ENCODE data around the gene FAM162A.

Gene FAM162A

DNA sequence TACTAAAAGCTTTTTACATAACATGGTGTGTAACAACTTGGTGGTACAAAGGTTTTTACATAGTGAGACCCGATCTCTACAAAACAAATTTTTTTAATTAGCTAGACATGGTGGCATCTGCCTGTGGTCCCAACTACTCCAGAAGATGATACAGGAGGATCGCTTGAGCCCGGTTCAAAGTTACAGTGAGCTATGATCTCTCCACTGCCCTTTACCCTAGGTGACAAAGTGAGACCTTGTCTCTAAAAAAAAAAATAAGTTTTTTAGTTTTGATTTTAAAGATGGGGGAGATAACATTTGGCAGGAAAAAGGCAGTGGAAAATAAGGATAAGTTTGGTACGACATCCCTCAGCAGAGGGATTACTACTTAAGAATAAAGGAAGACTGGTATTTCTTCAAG, 5.9 kb downstream of the FAM162A start:
- no peaks in the 10 kb centered on the region for H3K9me3 Mint-ChIP-seq
- no peak overlapping the region for H3K27ac Mint-ChIP-seq
- TF ChIP-seq, protein P1, sequence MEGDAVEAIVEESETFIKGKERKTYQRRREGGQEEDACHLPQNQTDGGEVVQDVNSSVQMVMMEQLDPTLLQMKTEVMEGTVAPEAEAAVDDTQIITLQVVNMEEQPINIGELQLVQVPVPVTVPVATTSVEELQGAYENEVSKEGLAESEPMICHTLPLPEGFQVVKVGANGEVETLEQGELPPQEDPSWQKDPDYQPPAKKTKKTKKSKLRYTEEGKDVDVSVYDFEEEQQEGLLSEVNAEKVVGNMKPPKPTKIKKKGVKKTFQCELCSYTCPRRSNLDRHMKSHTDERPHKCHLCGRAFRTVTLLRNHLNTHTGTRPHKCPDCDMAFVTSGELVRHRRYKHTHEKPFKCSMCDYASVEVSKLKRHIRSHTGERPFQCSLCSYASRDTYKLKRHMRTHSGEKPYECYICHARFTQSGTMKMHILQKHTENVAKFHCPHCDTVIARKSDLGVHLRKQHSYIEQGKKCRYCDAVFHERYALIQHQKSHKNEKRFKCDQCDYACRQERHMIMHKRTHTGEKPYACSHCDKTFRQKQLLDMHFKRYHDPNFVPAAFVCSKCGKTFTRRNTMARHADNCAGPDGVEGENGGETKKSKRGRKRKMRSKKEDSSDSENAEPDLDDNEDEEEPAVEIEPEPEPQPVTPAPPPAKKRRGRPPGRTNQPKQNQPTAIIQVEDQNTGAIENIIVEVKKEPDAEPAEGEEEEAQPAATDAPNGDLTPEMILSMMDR (IDR thresholded peaks at IDR 0.05; ENCODE audit: unreplicated experiment in 3 of 3): no peak
- H3K27me3 Mint-ChIP-seq (ENCODE audit: low read depth): no peaks in the 10 kb centered on the region
- H3K4me3 Mint-ChIP-seq: no peak overlapping the region
- peaks cover under 1% of the 10 kb centered on the region for H3K4me1 Mint-ChIP-seq
- H3K36me3 Mint-ChIP-seq (ENCODE audit: low read depth): no peaks in the 10 kb centered on the region

DNA sequence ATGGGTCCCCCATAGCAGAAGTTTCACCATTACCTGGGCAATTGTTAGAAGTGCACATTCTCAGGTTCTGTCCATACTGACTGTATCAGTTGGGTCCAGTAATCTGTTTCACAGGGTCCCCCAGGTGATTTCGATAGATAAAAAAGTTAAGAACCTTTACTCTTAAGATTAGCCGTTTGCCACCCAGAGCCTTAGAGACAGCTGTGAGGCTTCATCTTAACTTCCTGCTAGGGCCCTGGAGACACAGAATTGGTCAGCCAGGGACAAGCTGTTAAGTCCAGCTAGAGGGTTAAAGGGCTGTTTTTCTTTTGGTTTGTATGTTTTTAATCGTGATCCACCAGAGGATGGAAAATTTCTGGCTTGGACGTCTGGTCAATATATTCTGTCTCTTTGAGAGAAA, 6.7 kb downstream of the FAM162A start:
- H3K36me3 Mint-ChIP-seq (ENCODE audit: low read depth): no peaks in the 10 kb centered on the region
- TF ChIP-seq, protein P1 (IDR thresholded peaks at IDR 0.05; ENCODE audit: unreplicated experiment in 3 of 3): no peak
- no peaks in the 10 kb centered on the region for H3K4me1 Mint-ChIP-seq
- H3K9me3 Mint-ChIP-seq: no peaks in the 10 kb centered on the region
- no peak overlapping the region for H3K27ac Mint-ChIP-seq
- H3K27me3 Mint-ChIP-seq (ENCODE audit: low read depth): no peaks in the 10 kb centered on the region
- no peak overlapping the region for H3K4me3 Mint-ChIP-seq

DNA sequence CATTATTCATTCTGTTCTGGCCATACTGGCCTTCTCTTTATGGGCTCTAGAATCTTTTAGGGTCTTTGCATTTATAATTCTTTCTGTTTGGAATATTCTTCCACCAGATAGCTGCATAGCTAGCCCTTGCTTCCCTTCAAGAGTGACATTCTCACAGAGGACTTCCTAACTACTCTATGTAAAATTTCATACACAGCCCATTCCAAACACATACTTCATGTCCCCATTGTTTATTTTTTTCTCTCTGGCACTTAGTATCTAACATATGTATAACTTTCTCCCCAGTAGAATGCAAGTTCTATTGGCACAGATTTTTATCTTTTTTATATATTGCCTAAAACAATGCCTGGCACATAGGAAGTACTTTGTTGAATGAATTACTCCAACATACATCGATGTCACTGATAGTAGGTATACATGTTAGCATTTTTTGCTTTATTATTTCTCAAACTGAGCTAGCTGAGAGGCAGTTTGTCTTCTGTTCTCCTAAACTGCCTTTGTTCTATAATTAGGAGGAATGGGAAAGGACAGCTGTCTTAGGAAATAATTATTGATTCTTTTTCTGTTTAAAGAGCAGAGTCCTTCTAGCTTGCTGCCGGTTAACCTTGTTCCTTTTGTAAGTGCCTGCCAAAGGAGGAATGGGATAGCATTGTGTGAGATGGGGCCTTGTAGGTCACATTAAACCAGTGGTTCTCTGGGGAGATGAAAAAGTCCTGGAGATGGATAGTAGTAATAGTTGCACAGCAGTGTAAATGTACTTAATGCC, 7.9 kb downstream of the FAM162A start:
- H3K27ac Mint-ChIP-seq: peak overlapping the region in 1 of 3 experiments; percentile 15
- H3K4me3 Mint-ChIP-seq: no peak overlapping the region
- TF ChIP-seq, protein P1 (IDR thresholded peaks at IDR 0.05; ENCODE audit: unreplicated experiment in 3 of 3): no peak
- H3K4me1 Mint-ChIP-seq: no peaks in the 10 kb centered on the region
- no peaks in the 10 kb centered on the region for H3K9me3 Mint-ChIP-seq
- no peaks in the 10 kb centered on the region for H3K27me3 Mint-ChIP-seq (ENCODE audit: low read depth)
- no peaks in the 10 kb centered on the region for H3K36me3 Mint-ChIP-seq (ENCODE audit: low read depth)

DNA sequence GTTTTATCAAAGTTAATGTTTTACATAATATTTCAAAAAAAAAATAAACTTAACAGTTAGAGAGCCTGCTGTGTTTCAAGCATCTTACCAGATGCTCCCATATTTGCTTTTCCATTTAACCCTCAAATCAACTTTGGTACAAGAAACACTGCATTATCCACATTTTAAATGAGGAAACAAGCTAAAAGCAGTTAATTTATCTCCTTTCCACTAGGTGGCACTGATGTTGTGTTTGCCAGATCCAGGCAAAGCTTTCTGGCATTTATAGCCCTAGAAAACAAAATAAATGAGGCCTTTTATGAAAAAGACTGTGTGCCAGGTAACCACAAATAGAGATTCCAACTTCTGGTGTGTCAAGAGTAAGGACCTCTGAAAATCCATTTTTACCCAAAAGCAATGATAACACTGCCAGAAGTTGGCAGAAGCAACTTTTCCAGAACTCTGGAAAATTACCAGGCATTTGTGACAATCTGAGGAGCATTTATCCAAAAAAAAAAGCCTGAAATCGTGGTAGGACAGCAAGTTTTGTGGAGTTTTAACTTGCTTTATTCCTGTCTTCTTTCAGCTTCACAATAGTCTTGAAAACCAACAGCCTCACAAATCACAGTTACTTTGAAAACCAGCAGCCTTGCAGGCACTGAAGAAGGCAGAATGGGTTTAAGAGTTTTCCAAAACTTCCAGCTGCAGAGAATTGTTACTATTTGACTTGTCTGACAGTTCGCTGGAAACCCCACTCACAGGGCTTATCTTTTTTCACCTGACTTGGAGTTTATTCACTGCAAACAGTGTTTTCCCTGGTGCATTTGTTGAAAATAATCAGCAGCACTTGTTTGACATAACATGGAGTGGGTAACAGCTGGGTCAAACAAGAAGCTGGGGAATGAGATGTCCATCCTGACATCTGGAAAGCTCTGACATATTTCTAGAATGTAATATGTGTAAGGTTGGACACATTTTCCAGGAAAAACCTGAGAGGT, 9.2 kb downstream of the FAM162A start:
- H3K4me3 Mint-ChIP-seq: no peak overlapping the region
- H3K4me1 Mint-ChIP-seq: no peaks in the 10 kb centered on the region
- no peak overlapping the region for H3K27ac Mint-ChIP-seq
- H3K9me3 Mint-ChIP-seq: no peaks in the 10 kb centered on the region
- no peaks in the 10 kb centered on the region for H3K27me3 Mint-ChIP-seq (ENCODE audit: low read depth)
- no peaks in the 10 kb centered on the region for H3K36me3 Mint-ChIP-seq (ENCODE audit: low read depth)
- TF ChIP-seq, protein P1 (IDR thresholded peaks at IDR 0.05; ENCODE audit: unreplicated experiment in 3 of 3): peak; percentile 64 to 70 (median 68)

DNA sequence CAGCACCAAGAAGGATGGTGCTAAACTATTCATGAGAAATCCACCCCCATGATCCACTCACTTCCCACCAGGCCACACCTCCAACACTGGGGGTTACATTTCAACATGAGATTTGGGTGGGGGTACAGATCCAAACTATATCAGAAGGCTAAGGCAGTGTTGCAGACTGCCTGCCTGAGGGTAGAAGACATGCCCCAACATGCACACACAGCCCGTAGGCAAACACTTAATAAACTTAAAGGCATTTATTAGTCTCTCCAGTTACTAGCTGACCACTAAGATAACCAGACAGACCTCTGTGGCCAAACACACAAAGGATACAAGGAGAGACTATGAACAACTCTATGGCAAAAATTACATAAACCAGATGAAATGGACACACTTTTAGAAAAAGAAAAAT, 10.2 kb downstream of the FAM162A start:
- no peaks in the 10 kb centered on the region for H3K4me1 Mint-ChIP-seq
- H3K9me3 Mint-ChIP-seq: no peaks in the 10 kb centered on the region
- no peak overlapping the region for H3K4me3 Mint-ChIP-seq
- no peaks in the 10 kb centered on the region for H3K27me3 Mint-ChIP-seq (ENCODE audit: low read depth)
- H3K36me3 Mint-ChIP-seq (ENCODE audit: low read depth): no peaks in the 10 kb centered on the region
- no peak overlapping the region for H3K27ac Mint-ChIP-seq
- TF ChIP-seq, protein P1 (IDR thresholded peaks at IDR 0.05; ENCODE audit: unreplicated experiment in 3 of 3): no peak

Measured in nephron (organoid).